LNCAP (cell line): ENCODE results near the gene EFCC1.

Experiments
- CTCF ChIP-seq: fragments of 450-650 bp; IDR thresholded peaks from 2 replicates; pipeline ENCODE4 v1.5.1; 2017; ENCODE audit warnings: mild to moderate bottlenecking

The EFCC1 gene

GRCh38 chr3:128971421-128972100 lies 29.5 kb upstream of the EFCC1 start:
- TF ChIP-seq CTCF = no peak

- TF ChIP-seq CTCF = no peak
These were observed 27.0 kb upstream of the EFCC1 start for GRCh38 chr3:128973988-128974564.

GRCh38 chr3:128975276-128975675 lies 25.8 kb upstream of the EFCC1 start:
- no peak for TF ChIP-seq CTCF

- TF ChIP-seq CTCF = no peak
These were observed 17.6 kb upstream of the EFCC1 start for GRCh38 chr3:128983293-128984069.

- TF ChIP-seq CTCF = no peak
These were observed 16.5 kb upstream of the EFCC1 start for GRCh38 chr3:128984596-128984995.

- no peak for TF ChIP-seq CTCF
These were observed 13.6 kb upstream of the EFCC1 start for GRCh38 chr3:128987302-128988100.

- TF ChIP-seq CTCF = no peak
These were observed 12.8 kb upstream of the EFCC1 start for GRCh38 chr3:128988286-128988685.
